ENCODE results near the gene VCL. TPM values are rescaled to one million over a fixed set of nuclear protein-coding genes. Genes with fewer than 3 reads are reported as not detected.

The VCL gene
- total and polyA plus RNA-seq, 12 donors = 14.3 to 90.7 (median 43.2) TPM

DNA sequence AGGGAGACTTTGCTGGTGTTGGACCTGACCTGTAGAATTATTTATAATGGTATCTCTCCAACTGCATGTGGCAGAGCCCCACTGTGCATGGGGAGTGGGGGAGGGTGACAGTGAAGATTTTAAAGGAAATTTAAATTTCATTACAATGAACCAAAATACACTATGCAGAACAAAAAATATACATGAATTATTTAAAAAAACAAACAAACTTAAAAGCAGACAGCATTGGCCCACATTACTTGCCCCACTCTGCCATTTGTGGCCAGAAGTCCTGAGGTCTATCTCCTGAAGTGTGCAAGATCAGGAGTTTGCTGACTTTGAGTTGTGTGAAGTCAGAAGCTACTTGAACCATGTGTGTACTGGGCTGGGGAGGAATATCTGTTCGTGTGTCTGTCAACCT is 112.2 kb downstream of the VCL start:
- H3K27me3 ChIP-seq = no peaks in the 10 kb centered on the region
- TF ChIP-seq POLR2A (IDR thresholded peaks at IDR 0.05) = no peak
- TF ChIP-seq, protein P1, sequence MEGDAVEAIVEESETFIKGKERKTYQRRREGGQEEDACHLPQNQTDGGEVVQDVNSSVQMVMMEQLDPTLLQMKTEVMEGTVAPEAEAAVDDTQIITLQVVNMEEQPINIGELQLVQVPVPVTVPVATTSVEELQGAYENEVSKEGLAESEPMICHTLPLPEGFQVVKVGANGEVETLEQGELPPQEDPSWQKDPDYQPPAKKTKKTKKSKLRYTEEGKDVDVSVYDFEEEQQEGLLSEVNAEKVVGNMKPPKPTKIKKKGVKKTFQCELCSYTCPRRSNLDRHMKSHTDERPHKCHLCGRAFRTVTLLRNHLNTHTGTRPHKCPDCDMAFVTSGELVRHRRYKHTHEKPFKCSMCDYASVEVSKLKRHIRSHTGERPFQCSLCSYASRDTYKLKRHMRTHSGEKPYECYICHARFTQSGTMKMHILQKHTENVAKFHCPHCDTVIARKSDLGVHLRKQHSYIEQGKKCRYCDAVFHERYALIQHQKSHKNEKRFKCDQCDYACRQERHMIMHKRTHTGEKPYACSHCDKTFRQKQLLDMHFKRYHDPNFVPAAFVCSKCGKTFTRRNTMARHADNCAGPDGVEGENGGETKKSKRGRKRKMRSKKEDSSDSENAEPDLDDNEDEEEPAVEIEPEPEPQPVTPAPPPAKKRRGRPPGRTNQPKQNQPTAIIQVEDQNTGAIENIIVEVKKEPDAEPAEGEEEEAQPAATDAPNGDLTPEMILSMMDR (IDR thresholded peaks at IDR 0.05) = no peak
- intact Hi-C loops (cut with DNase I) = no loop called here
- WGBS, 4 donors = 70 to 81% (median 78%) methylated on average over 1 of the region's 1 CpG
- DNase-seq = no peak
- H3K4me1 ChIP-seq (replicated peaks in 1 of 2) = peaks cover 0 to 17% of the 10 kb centered on the region in 2 donors
- H3K27ac ChIP-seq = no peak overlapping the region
- no peaks in the 10 kb centered on the region for H3K9me3 ChIP-seq (replicated peaks in 1 of 3)
- H3K36me3 ChIP-seq (replicated peaks in 1 of 2) = peaks cover 0 to 86% of the 10 kb centered on the region in 2 donors
- H3K4me3 ChIP-seq = no peak overlapping the region

DNA sequence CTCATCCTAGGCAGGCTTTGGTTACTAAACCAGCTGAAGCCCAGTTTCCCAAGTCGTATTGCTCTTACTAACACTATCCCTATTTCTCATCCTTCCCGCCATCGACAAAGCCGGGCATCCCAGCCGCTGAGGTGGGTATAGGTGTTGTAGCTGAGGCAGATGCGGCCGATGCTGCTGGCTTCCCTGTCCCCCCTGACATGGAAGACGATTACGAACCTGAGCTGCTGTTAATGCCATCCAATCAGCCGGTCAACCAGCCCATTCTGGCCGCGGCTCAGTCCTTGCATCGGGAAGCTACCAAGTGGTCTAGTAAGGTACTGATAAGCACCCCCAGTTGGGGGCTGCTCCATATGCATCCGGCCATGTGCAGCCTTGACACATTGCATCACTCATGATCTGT is 113.9 kb downstream of the VCL start:
- no peaks in the 10 kb centered on the region for H3K27me3 ChIP-seq
- peaks cover 0 to 19% of the 10 kb centered on the region in 2 donors for H3K4me1 ChIP-seq (replicated peaks in 1 of 2)
- H3K27ac ChIP-seq = no peak overlapping the region
- H3K4me3 ChIP-seq = no peak overlapping the region
- intact Hi-C loops (cut with DNase I) = no loop called here
- no peak for TF ChIP-seq POLR2A (IDR thresholded peaks at IDR 0.05)
- TF ChIP-seq, protein P1 (IDR thresholded peaks at IDR 0.05) = no peak
- no peaks in the 10 kb centered on the region for H3K9me3 ChIP-seq (replicated peaks in 1 of 3)
- no peak for DNase-seq
- WGBS, 4 donors = 97 to 98% (median 97%) methylated on average over 9 to 14 of the region's 14 CpGs
- peaks cover 0 to 87% of the 10 kb centered on the region in 2 donors for H3K36me3 ChIP-seq (replicated peaks in 1 of 2)

DNA sequence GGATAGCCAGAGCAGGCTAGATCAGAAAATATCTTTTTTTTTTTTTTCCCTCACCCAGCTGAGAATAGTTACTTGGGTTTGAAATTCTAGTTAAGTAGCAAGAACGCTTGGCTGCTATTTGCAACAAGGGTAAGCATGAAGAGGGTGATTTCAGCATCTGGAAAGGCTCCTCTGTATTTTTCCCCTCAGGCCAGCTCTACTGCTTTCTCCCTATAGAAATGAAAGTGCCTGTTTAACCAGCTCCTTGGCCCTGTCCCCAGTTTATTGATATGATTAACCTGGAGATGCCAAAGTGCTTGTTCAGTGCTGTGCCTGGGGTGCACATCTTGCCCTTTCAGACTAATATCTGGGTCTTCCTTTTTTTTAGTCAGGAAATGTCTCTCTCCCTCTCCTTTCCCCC is 115.6 kb downstream of the VCL start:
- no peak for TF ChIP-seq POLR2A (IDR thresholded peaks at IDR 0.05)
- TF ChIP-seq, protein P1 (IDR thresholded peaks at IDR 0.05) = no peak
- no peaks in the 10 kb centered on the region for H3K27me3 ChIP-seq
- 68 to 88% (median 81%) methylated on average over 1 of the region's 1 CpG for WGBS, 4 donors
- intact Hi-C loops (cut with DNase I) = no loop called here
- DNase-seq = no peak
- H3K4me1 ChIP-seq (replicated peaks in 1 of 2) = peaks cover 0 to 19% of the 10 kb centered on the region in 2 donors
- H3K27ac ChIP-seq = peak overlapping the region in 1 of 5 donors; percentile 57
- H3K4me3 ChIP-seq = no peak overlapping the region
- peaks cover 0 to 89% of the 10 kb centered on the region in 2 donors for H3K36me3 ChIP-seq (replicated peaks in 1 of 2)
- no peaks in the 10 kb centered on the region for H3K9me3 ChIP-seq (replicated peaks in 1 of 3)

DNA sequence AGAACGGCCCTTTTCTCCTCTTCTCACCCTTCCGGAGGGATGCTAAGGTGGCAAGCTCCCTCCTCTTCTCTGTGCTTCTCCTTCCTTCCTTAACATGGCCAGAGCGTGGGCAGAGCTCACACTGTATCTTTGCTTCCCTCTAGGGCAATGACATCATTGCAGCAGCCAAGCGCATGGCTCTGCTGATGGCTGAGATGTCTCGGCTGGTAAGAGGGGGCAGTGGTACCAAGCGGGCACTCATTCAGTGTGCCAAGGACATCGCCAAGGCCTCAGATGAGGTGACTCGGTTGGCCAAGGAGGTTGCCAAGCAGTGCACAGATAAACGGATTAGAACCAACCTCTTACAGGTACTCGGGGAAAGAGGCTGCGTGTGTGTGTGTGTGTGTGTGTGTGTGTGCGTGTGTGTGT is 116.1 kb downstream of the VCL start:
- peak in 3 of 7 donors; percentile 9 to 81 (median 26) for DNase-seq
- WGBS, 4 donors = 69 to 81% (median 73%) methylated on average over 10 to 12 of the region's 12 CpGs
- intact Hi-C loops (cut with DNase I) = no loop called here
- no peaks in the 10 kb centered on the region for H3K9me3 ChIP-seq (replicated peaks in 1 of 3)
- no peak overlapping the region for H3K4me3 ChIP-seq
- no peak for TF ChIP-seq POLR2A (IDR thresholded peaks at IDR 0.05)
- TF ChIP-seq, protein P1 (IDR thresholded peaks at IDR 0.05) = no peak
- peak overlapping the region in 1 of 5 donors; percentile 57 for H3K27ac ChIP-seq
- peaks cover 0 to 84% of the 10 kb centered on the region in 2 donors for H3K36me3 ChIP-seq (replicated peaks in 1 of 2)
- peaks cover 0 to 23% of the 10 kb centered on the region in 2 donors for H3K4me1 ChIP-seq (replicated peaks in 1 of 2)
- H3K27me3 ChIP-seq = no peaks in the 10 kb centered on the region
